K562 (cell line): Measurements from ENCODE around the gene EPS8.

ENCODE experiments used
- MED1 ChIP-seq: sonication (generic); formaldehyde crosslinking; IDR thresholded peaks from 2 replicates; pipeline ENCODE4 v1.8.1; 2023; ENCODE audit warnings: missing genetic modification reagents, borderline replicate concordance
- TCF7 ChIP-seq: sonication (generic); IDR thresholded peaks from 2 replicates; pipeline ENCODE4 v1.6.1; 2016; ENCODE audit warnings: antibody characterized with exemption, borderline replicate concordance
- ZKSCAN3 ChIP-seq: fragments of 250-450 bp; sonication (Bioruptor Pico); IDR thresholded peaks from 2 replicates; pipeline ENCODE4 v1.4.0; 2020
- TF ChIP-seq, protein P1 (sequence below): sonication (generic); formaldehyde crosslinking; IDR thresholded peaks from 2 replicates; pipeline ENCODE4 v1.8.1; 2022; ENCODE audit warnings: missing genetic modification reagents
- TF ChIP-seq, protein P2 (sequence below): sonication (generic); formaldehyde crosslinking; IDR thresholded peaks from 2 replicates; pipeline ENCODE4 v1.8.0; 2022; ENCODE audit warnings: mild to moderate bottlenecking, missing genetic modification reagents

DNA sequence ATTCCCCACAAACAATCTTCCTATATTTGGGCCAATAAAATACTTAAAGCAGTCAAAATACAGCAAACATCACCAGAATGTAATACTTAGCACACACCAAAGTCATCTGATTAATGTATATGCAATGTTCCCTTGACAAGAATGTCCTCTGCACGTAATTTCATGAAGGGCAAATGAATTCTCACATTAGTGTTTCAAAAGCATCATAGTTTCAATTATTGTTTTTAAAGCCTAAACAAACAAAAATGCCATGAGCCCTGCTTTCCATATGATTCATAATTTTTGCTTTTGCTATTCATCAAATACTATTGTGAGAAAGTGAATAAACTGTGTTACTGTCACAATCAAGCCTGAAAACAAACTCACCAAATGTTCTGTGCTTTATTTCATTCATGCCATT, 156.0 kb downstream of the EPS8 start:
- TF ChIP-seq MED1 (CRISPR knock-in tag) (no peak), ZKSCAN3 (no peak), TCF7 (no peak)
- TF ChIP-seq, protein P1, sequence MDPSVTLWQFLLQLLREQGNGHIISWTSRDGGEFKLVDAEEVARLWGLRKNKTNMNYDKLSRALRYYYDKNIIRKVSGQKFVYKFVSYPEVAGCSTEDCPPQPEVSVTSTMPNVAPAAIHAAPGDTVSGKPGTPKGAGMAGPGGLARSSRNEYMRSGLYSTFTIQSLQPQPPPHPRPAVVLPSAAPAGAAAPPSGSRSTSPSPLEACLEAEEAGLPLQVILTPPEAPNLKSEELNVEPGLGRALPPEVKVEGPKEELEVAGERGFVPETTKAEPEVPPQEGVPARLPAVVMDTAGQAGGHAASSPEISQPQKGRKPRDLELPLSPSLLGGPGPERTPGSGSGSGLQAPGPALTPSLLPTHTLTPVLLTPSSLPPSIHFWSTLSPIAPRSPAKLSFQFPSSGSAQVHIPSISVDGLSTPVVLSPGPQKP (CRISPR knock-in tag) = no peak
- TF ChIP-seq, protein P2, sequence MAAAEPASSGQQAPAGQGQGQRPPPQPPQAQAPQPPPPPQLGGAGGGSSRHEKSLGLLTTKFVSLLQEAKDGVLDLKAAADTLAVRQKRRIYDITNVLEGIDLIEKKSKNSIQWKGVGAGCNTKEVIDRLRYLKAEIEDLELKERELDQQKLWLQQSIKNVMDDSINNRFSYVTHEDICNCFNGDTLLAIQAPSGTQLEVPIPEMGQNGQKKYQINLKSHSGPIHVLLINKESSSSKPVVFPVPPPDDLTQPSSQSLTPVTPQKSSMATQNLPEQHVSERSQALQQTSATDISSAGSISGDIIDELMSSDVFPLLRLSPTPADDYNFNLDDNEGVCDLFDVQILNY = no peak
